PC-9 (cell line): ENCODE results near the gene OXTR. TPM values are rescaled to one million over a fixed set of nuclear protein-coding genes. Genes with fewer than 3 reads are reported as not detected.

Experiments
- BruUV-seq: library from RNA; stranded (reverse); fragments of 400-500 nt; replicated peaks from 2 replicates; lab custom pipeline; 2021; lab: Mats Ljungman, UMichigan
- CTCF ChIA-PET: fragments of 300-600 bp; sonication (Branson Sonifier 250); formaldehyde crosslinking; loops from one replicate; lab custom pipeline; 2022; ENCODE audit warnings: antibody characterized with exemption; lab: Charles Lee
- POLR2A ChIA-PET: fragments of 300-600 bp; sonication (Branson Sonifier 250); formaldehyde crosslinking; loops from one replicate; lab custom pipeline; 2022; ENCODE audit warnings: antibody characterized with exemption; ENCODE audit not compliant: unreplicated experiment; lab: Charles Lee
- DNase-seq, 2 experiments: peaks; one replicate each; pipeline versions ENCODE4 v3.0.0 to v3.0.0-alpha.2; 2015 to 2022; ENCODE audit warnings: mixed read lengths in 1 of 2
- H2AFZ ChIP-seq: fragments of 200-600 bp; sonication (generic); 2 replicates; pipeline ENCODE4 v1.8.1; 2017; ENCODE audit warnings: antibody characterized with exemption
- H3F3A ChIP-seq: fragments of 200-600 bp; sonication (generic); 2 replicates; pipeline ENCODE4 v1.8.1; 2017; ENCODE audit warnings: antibody characterized with exemption, mild to moderate bottlenecking, low read depth; ENCODE audit not compliant: insufficient read depth
- H3K27ac ChIP-seq: fragments of 200-600 bp; sonication (generic); 2 replicates; pipeline ENCODE4 v1.6.1; 2016; ENCODE audit warnings: mixed run types
- H3K27me3 ChIP-seq: fragments of 200-600 bp; sonication (generic); 2 replicates; pipeline ENCODE4 v1.6.1; 2016; ENCODE audit warnings: low read depth, mixed run types; ENCODE audit not compliant: insufficient read depth
- H3K36me3 ChIP-seq: fragments of 200-600 bp; sonication (generic); 2 replicates; pipeline ENCODE4 v1.6.1; 2016; ENCODE audit warnings: low read depth, mixed run types
- H3K4me1 ChIP-seq: fragments of 200-600 bp; sonication (generic); replicated peaks from 2 replicates; pipeline ENCODE4 v1.6.1; 2016; ENCODE audit warnings: mixed run types; ENCODE audit not compliant: insufficient read depth
- H3K4me2 ChIP-seq: fragments of 200-600 bp; sonication (generic); 2 replicates; pipeline ENCODE4 v1.6.1; 2017; ENCODE audit warnings: mixed run types
- H3K4me3 ChIP-seq: fragments of 200-600 bp; sonication (generic); 2 replicates; pipeline ENCODE4 v1.6.1; 2016; ENCODE audit warnings: mixed run types
- H3K79me2 ChIP-seq: fragments of 200-600 bp; sonication (generic); 2 replicates; pipeline ENCODE4 v1.6.1; 2017; ENCODE audit warnings: low read depth, mixed run types
- H3K9me2 ChIP-seq: fragments of 200-600 bp; sonication (generic); 2 replicates; pipeline ENCODE4 v1.8.1; 2017; ENCODE audit warnings: mild to moderate bottlenecking; ENCODE audit not compliant: insufficient read depth
- H3K9me3 ChIP-seq: fragments of 200-600 bp; sonication (generic); 2 replicates; pipeline ENCODE4 v1.8.1; 2016; ENCODE audit warnings: low read depth; ENCODE audit not compliant: insufficient read depth
- H4K20me1 ChIP-seq: fragments of 200-600 bp; sonication (generic); 2 replicates; pipeline ENCODE4 v1.8.1; 2017; ENCODE audit not compliant: insufficient read depth
- EZH2 ChIP-seq: fragments of 200-600 bp; sonication (generic); IDR thresholded peaks from 2 replicates; pipeline ENCODE4 v1.8.0; 2017; ENCODE audit warnings: antibody characterized with exemption, low read depth
- intact Hi-C: fragments of 100-400 bp; cut with micrococcal nuclease; formaldehyde crosslinking; loops from one replicate; pipeline ENCODE4 v1.10.0; 2022; ENCODE audit not compliant: unreplicated experiment
- total RNA-seq: library from RNA; stranded (reverse); gene quantifications from 2 replicates; pipeline ENCODE4 v1.2.3, GENCODE V29; 2021
- TF ChIP-seq, protein P1 (sequence below): fragments of 200-600 bp; sonication (generic); conservative IDR thresholded peaks from 2 replicates; pipeline ENCODE4 v1.6.1; 2017; ENCODE audit warnings: mixed run types, antibody characterized with exemption, mild to moderate bottlenecking, moderate library complexity

OXTR gene
- total RNA-seq, 1 experiment from 2014 or later, result 3.4 TPM

DNA sequence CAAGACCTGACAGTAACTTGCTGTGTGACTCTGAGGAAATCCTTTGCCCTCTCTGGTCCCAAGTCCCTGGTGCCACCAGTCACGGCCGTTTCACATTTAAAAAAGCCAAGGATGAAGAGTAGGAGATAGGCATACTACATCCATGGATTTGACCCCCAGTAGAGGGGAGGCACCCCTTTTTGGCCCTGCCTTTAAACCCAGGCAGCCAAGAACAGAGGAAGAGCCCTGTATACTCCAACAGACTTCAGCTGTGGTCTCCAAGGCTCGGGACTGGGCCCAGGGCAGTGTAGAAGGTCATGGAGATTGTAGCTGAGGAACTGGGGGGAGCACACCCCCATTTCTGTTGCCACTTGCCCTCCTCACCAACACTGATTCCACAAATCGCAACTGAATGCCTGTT is 32.1 kb downstream of the OXTR start:
- POLR2A ChIA-PET, result no interaction called here
- H3K27ac ChIP-seq, result no peak overlapping the region
- H3K36me3 ChIP-seq, result no peaks in the 10 kb centered on the region
- H3K4me2 ChIP-seq, result no peak overlapping the region
- peaks cover 69% of the 10 kb centered on the region for H3K4me1 ChIP-seq
- H3K27me3 ChIP-seq, result no peaks in the 10 kb centered on the region
- DNase-seq, result no peak
- CTCF ChIA-PET, result no interaction called here
- no peak for TF ChIP-seq EZH2
- TF ChIP-seq, protein P1, sequence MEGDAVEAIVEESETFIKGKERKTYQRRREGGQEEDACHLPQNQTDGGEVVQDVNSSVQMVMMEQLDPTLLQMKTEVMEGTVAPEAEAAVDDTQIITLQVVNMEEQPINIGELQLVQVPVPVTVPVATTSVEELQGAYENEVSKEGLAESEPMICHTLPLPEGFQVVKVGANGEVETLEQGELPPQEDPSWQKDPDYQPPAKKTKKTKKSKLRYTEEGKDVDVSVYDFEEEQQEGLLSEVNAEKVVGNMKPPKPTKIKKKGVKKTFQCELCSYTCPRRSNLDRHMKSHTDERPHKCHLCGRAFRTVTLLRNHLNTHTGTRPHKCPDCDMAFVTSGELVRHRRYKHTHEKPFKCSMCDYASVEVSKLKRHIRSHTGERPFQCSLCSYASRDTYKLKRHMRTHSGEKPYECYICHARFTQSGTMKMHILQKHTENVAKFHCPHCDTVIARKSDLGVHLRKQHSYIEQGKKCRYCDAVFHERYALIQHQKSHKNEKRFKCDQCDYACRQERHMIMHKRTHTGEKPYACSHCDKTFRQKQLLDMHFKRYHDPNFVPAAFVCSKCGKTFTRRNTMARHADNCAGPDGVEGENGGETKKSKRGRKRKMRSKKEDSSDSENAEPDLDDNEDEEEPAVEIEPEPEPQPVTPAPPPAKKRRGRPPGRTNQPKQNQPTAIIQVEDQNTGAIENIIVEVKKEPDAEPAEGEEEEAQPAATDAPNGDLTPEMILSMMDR, result no peak
- no peak overlapping the region for H3K4me3 ChIP-seq
- BruUV-seq, result no TSS peak
- no peak overlapping the region for H2AFZ ChIP-seq
- no peaks in the 10 kb centered on the region for H3K79me2 ChIP-seq
- intact Hi-C loops, result no loop called here
- no peaks in the 10 kb centered on the region for H3K9me2 ChIP-seq
- H3F3A ChIP-seq, result peaks cover 25% of the 10 kb centered on the region; the same call in 1 of the 2 replicates
- H3K9me3 ChIP-seq, result no peaks in the 10 kb centered on the region
- no peaks in the 10 kb centered on the region for H4K20me1 ChIP-seq

DNA sequence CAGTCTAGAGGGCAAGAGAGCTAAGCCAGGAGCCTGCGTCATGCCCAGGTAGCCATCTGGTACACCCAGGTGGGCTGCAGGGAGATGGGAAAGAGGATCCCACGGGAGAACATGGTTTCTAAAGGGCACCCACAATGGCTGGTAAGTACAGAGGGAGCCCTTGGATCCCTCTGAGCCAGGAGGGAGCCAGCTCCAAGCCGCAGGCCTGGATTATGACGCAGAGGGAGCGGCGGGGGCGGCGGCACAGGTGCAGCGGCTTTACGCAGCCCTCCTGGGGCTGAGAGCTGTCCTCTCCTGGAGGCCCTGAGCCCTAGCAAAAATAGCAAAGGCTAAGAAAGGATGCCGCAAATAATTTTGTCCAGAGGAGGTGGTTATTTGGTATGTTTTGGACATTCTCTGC is 33.0 kb downstream of the OXTR start:
- Histone ChIP-seq H3K9me3 (no peaks in the 10 kb centered on the region), H3K27me3 (no peaks in the 10 kb centered on the region), H4K20me1 (no peaks in the 10 kb centered on the region), H3K36me3 (no peaks in the 10 kb centered on the region), H2AFZ (no peak overlapping the region), H3K4me3 (no peak overlapping the region), H3K4me2 (no peak overlapping the region), H3F3A (peaks cover 20% of the 10 kb centered on the region; the same call in 1 of the 2 replicates), H3K79me2 (no peaks in the 10 kb centered on the region), H3K27ac (no peak overlapping the region), H3K9me2 (no peaks in the 10 kb centered on the region), H3K4me1 (peaks cover 64% of the 10 kb centered on the region)
- TF ChIP-seq, protein P1, result no peak
- TF ChIP-seq EZH2, result no peak
- no peak for DNase-seq
- POLR2A ChIA-PET, result no interaction called here
- intact Hi-C loops, result no loop called here
- CTCF ChIA-PET, result no interaction called here
- BruUV-seq, result no TSS peak

DNA sequence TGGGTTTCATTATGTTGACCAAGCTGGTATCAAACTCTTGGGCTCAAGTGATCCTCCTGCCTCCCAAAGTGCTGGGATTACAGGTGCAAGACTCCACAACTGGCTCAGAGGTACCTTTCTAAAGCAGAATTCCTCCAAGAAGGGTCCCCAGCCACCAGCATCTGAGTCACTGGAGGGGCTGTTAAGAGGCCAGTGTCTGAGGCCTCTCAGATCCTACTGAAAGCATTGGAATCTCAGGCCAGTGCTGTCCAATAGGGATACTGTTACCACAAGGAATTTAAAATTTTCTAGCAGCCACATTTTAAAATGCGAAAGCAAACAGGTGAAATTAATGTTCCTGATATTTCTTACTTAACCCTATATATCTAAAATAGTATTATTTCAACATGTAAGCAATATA is 34.5 kb downstream of the OXTR start:
- Histone ChIP-seq H3F3A (peaks cover 7% of the 10 kb centered on the region; the same call in 1 of the 2 replicates), H3K9me3 (no peaks in the 10 kb centered on the region), H3K9me2 (no peaks in the 10 kb centered on the region), H3K36me3 (no peaks in the 10 kb centered on the region), H3K27ac (no peak overlapping the region), H3K79me2 (no peaks in the 10 kb centered on the region), H3K27me3 (no peaks in the 10 kb centered on the region), H3K4me1 (peaks cover 49% of the 10 kb centered on the region), H4K20me1 (no peaks in the 10 kb centered on the region), H3K4me3 (no peak overlapping the region), H2AFZ (0 out of 2 replicates have a peak overlapping the region, but pooled peaks have one; percentile 46), H3K4me2 (peak overlapping the region; percentile 53; the same call in 1 of the 2 replicates)
- TF ChIP-seq, protein P1, result no peak
- TF ChIP-seq EZH2, result no peak
- BruUV-seq, result no TSS peak
- ChIA-PET CTCF (no interaction called here), POLR2A (interaction anchor here (0.7 kb wide), 2 partner anchors 99 to 512 kb away, joined by 3 to 7 read pairs; no protein-coding TSS in a partner anchor)
- no peak for DNase-seq
- intact Hi-C loops, result no loop called here
